GM13976 (cell line): ENCODE measurements around the gene SERPINI1.

Experiments used
- DNase-seq: peaks from one replicate; pipeline ENCODE4 v3.0.0; 2012; ENCODE audit warnings: low spot score
- in situ Hi-C: fragments of 300-500 bp; cut with MboI; formaldehyde crosslinking; loops from one replicate; pipeline ENCODE4 v1.12.0; 2022; ENCODE audit warnings: low sequenced_read_pairs, mixed read lengths, inconsistent platforms; ENCODE audit not compliant: unreplicated experiment
- TF ChIP-seq, protein P1 (sequence below): IDR thresholded peaks from 2 replicates; pipeline ENCODE4 v1.5.1; 2012; ENCODE audit warnings: borderline replicate concordance, mild to moderate bottlenecking; ENCODE audit not compliant: insufficient read depth; ENCODE audit errors: extremely low read depth, missing control alignments, control extremely low read depth

The SERPINI1 gene

DNA sequence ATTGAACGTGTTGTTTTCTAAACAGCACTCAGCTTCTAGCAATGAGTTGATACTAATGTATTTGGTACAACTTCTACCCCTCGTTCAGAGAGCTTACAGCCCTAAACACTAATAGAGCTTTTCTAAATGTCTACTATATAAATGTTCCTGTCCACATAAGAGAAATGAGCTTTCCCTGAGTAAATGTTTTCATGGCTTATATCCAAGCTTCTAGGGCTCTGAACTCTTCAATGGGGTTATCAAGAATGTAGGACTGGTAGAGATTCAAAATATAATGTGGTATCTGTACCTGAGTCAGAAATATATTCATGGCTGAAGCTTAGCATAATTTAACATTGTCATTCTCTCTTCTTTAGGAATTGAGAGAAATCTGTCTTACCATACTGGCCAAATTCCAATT is 73.4 kb downstream of the SERPINI1 start:
- DNase-seq: no peak
- in situ Hi-C loops: no loop called here
- TF ChIP-seq, protein P1, sequence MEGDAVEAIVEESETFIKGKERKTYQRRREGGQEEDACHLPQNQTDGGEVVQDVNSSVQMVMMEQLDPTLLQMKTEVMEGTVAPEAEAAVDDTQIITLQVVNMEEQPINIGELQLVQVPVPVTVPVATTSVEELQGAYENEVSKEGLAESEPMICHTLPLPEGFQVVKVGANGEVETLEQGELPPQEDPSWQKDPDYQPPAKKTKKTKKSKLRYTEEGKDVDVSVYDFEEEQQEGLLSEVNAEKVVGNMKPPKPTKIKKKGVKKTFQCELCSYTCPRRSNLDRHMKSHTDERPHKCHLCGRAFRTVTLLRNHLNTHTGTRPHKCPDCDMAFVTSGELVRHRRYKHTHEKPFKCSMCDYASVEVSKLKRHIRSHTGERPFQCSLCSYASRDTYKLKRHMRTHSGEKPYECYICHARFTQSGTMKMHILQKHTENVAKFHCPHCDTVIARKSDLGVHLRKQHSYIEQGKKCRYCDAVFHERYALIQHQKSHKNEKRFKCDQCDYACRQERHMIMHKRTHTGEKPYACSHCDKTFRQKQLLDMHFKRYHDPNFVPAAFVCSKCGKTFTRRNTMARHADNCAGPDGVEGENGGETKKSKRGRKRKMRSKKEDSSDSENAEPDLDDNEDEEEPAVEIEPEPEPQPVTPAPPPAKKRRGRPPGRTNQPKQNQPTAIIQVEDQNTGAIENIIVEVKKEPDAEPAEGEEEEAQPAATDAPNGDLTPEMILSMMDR: no peak

DNA sequence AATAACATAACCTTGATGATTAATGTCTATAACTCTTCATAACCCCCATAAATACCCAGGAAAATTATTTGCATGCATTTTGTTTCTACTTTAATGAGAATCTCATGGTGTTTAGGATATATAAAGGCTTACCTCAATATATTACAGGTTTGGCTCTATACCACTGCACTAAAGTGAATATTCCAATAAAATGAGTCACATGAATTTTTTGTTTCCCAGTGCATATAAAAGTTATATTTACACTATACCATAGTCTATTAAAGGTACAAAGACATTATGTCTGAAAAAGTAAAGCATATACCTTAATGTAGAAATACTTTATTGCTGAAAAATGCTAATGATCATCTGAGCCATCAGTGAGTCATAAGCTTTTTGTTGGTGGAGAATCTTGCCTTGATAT is 74.7 kb downstream of the SERPINI1 start:
- TF ChIP-seq, protein P1: no peak
- in situ Hi-C loops: no loop called here
- no peak for DNase-seq

DNA sequence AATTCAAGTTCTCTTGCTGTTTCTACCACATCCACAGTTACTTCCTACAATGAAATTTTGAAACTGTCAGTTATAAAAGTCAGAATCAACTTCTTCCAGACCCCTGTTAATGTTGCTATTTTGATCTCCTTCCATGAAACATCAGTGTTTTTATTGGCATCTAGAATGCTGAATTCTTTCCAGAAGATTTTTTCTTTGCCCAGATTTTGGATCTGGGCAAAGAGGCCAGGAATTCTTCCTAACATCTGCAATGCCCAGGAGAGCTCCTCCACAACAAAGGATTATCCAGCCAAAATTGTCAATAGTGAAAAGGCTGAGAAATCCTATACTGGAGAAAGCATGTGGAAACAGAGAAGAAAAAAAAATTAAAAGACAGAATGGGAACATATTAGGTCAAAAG is 75.5 kb downstream of the SERPINI1 start:
- TF ChIP-seq, protein P1: no peak
- in situ Hi-C loops: no loop called here
- no peak for DNase-seq

DNA sequence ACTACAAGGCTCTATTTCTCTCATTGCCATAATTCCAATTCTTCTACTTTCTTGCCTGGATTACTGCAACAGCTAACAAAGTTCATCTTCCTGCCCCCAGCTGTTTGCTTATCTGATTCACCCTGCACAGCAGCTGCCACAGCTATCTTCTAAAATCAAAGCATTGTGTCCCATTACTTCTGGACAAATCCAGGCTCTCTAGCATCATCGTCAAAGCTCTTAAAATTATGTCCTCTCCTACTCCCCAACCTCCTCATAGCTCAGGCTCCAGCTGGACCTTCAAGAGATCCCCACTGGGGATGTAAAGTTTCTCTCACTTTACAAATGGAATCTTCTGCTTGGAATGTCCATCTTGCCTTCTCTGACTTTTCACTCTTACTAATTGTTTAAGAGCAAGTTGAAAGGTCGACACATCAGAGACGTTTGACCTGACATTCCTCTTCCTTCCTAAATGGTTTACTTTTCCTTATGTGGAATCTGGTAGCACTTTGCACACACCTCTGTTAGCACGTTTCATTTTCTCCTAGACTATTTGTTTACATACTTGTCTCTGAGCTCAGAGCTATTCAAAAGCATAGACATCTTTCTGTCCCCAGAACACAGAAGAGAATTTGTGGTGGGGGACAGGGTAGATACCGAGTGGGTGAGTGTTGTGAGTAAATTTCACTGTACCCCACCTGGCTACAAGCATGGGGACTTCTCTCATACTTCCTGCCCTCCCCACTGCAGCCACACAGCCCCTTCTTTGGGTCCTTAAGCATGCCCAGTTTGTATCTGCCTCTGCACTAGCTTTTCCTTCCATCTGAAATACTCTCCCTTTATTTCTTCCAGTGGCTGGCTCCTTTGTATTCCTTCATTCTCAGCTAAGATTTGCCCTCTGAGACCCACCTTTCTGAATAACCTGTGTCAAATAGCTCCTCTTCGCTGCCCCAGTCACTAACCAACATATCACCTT is 77.9 kb downstream of the SERPINI1 start:
- no peak for DNase-seq
- TF ChIP-seq, protein P1: no peak
- in situ Hi-C loops: no loop called here

DNA sequence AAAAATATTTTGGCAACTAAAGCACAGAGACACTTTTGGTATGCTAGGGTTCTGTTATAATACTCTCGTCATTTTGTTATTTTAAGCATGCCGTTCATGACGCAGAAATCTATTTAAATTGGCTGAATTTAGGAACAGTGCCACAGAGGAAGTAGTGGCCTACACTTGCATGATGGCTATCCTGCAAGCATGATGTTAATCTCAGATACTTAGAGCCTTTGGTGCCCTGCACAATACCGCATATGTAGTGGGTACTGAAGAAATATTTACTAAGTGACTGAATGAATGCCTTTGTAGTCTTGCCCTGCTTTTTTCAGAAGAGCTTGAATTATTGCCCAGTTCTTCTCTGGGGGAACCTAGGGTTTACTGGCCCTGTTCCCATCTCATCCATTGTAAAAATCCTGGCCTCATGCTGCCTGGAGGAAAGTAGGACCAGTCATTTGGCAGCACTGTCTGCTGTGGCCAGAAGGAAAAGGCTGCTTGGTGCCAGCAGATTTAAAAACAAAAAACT is 79.0 kb downstream of the SERPINI1 start:
- TF ChIP-seq, protein P1: no peak
- in situ Hi-C loops: no loop called here
- DNase-seq: no peak

DNA sequence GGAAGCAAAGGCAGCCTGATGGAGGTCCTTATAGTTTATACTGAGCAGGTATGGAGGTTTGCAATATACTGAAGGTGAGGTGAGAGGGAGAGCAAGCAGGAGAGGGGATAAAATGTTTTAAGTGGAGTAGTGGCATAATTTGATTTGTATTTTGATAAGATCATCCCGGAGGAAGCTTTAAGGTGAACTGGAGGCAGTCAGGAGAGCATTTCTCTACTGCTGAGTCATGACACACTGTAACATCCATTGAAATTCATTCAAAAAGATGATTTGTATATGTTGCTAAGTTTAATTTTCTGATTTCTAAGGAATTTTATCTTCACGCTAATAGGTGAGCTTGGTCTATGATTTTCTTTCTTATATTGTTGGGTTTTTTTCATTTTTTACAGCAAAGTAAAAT is 81.4 kb downstream of the SERPINI1 start:
- in situ Hi-C loops: no loop called here
- TF ChIP-seq, protein P1: no peak
- DNase-seq: no peak
